Stimulated activated naive CD4-positive, alpha-beta T cell treated with Interleukin-2 at 50 U/mL for 16 hours (primary cell): ENCODE results near the gene CMSS1.
A peak's percentile ranks its signal among the peaks of the same experiment; 100 is the strongest.

Experiments
- DNase-seq: peaks from one replicate; lab custom pipeline; 2025; lab: John Stamatoyannopoulos, UW

Gene CMSS1

DNA sequence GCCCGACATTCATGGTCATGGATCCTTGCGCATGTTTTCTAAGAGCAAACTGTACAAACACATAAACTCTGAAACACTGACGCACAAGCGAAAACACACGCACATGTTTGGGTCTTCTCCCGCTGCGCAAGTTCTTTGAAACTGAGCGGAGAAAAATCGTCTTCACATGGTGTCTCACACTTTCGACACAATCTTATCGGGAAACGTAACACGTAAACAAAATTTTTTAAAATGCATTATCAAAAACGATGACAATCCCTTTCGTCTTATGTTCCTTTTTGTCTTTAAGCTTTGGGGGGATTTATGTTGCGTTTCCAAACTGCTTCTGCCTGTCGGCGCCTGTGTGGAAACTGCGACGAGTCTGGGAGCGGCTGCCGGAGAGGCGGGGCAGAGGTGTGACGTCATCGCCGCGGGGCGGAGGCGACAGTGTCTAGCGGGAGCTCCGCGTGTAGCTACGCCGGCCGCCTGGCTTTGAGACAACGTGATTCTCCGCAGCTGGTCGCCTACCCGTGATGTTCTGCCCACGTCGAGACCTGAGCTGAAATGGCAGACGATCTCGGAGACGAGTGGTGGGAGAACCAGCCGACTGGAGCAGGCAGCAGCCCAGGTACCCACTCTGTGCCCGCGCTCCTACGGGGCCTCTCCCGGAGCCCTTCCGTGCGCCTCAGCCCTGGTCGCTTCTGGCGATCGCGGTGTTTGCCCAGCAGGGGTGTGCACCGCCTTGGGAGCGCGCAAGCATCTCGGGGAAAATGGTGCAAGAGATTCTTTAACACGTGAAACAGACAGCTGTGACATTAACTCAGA lies at the start of gene CMSS1:
Gene CMSS1 (plus strand): TSS at position 426 of the 804 bp plus-strand sequence.
- peak; percentile 95 for DNase-seq

DNA sequence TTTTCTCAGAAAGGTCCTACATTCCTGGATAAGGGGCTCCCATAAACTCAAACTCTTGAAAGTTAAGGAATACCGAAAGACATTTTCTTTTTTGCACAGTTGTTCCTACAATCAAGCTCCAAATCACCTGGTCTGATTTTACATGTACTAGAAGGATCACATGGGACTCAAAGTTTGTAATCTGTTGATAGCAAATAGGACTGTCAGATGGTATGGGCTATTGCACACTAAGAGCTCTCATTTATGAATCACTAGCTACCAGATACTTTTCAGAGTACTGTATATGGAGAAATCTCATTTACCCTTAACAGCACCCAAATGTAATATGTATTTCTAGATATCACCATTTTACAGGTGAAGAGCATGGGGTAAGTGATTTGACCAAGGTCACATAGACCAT lies 49.5 kb upstream of the CMSS1 start:
- no peak for DNase-seq

DNA sequence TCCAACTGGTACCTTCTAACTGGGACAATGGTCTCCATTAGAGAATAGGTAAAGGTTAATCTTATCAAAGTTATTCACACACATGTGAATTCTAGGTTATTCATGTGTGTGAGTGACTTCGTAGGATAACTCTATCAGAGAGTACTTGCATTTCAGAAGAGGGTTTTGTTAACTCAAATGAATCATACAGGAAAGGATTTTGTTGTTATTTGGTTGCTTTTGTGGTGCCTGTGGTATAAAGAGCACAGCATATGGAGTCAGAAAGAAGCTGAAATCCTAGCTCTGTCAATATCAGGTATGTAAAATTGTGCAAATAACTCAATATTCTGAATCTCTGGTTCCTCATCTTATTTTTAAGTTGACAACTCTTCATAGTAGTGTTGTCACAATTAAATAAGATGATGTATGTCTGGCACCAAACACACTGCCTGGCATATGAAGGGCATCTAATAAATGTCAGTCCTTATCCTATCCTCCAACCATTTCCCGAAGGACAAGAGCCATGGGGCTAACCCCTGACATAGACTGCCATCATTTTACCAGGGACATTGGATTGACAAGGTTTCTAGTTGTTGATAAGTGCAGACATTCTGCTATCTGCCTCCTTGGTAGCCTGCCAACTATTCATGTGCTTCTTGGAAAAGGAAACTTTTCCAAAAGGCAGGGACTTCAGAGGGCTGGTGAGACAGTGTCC lies 48.7 kb upstream of the CMSS1 start:
- no peak for DNase-seq

DNA sequence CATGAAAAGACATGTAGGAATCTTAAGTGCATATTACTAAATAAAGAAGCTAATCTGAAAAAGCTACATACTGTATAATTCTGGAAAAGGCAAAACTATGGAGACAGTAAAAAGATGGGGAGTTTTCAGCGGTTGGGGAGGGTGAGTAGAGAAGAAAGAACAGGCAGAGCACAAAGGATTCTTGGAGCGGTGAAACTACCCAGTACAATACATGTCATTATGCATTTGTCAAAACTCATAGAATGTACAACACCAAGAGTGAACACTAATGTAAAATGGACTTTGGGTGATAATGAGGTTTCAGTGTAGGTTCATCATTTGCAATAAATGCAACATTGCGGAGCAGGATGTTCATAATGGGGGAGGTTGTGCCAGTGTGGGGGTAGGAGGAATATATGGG lies 45.5 kb upstream of the CMSS1 start:
- DNase-seq: no peak

DNA sequence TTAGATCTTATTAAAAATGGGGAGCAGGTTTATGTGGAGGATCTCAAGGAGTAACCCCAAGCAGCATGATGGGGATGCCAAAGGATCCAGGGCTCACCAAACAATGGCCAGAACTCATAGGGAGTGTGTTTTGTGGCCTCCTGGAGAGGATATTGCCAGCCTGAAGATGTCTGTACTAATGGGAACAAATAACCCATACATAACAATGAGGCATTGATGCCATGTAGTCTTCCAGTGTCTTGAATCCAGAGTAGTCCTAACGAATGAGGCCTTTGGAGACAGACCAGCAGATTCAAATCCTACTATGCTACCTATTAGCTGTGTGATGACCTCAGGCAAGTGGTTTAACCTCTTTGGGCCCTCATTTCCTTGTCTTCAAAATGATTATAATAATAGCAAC lies 45.0 kb upstream of the CMSS1 start:
- DNase-seq: no peak

DNA sequence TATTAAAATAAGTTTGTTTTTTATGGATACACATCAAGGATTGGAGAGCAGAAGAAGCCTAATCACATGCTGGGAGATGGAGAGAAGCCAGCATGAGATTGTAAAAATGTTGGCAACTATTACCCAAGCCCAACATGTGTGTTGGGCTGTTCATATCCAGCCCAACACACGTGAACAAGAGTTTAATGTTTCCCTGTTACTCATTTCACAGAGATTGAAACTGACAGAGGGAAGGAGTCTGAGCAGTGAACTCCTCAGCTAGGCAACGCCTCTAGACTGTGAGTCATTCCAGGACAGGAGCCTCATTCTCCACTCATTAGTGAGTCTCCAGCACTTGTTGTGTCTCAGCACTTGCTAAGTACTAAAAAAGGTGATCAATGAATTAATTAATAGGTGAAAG lies 43.2 kb upstream of the CMSS1 start:
- no peak for DNase-seq

DNA sequence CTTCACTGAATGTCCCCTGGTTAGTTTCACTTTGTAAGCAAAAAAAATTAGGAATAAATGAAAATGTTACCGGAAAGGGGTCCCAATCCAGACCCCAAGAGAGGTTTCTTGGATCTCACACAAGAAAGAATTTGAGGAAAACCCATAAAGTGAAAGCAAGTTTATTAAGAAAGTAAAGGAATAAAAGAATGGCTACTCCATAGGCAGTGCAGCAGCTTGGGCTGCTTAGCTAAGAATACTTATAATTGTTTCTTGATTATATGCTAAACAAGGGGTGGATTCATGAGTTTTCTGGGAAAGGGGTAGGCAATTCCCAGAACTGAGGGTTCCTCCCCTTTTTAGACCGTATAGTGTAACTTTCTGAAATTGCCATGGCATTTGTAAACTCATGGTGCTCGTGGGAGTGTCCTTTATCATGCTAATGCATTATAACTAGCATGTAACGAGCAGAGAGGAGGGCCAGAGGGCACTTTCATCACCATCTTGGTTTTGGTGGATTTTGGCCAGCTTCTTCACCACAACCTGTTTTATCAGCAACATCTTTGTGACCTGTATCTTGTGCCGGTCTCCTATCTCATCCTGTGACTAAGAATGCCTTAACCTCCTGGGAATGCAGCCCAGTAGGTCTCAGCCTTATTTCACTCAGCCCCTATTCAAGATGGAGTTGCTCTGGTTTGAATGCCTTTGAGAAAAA lies 41.0 kb upstream of the CMSS1 start:
- no peak for DNase-seq

DNA sequence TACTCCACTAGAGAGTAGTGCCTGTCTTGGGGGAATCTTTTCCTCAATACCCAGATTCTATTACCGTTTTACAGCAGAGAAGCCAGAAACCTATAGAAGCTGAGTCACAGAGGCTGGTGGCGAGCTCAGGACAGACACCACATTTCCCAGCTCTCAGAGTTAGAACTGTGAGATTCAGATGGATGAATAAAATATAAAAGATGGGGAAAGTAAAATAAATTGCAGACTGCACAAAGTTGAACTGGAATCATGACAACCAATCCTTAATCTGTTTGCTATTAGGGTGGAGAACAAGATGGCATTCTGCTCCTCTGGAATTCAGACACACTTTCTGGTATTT lies 40.5 kb upstream of the CMSS1 start:
- no peak for DNase-seq

DNA sequence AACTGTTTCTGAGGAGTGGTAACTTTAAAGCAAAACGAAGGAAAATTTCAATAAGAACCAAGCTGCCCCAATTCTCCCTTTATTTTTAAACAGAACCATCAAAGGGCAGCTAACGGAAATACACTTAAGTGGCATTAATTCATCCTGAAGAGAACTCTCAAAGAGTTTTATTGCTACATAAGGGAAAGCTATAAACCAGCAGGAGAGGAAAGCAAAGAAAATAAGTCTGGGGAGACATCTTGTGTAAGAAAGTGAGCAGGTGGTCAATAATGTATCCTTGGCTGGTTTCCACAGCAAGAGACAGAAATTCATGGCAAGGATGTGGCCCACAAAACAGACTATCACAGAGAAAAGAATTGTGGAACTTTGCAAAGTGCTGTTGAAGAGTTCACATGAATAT lies 40.0 kb upstream of the CMSS1 start:
- no peak for DNase-seq

DNA sequence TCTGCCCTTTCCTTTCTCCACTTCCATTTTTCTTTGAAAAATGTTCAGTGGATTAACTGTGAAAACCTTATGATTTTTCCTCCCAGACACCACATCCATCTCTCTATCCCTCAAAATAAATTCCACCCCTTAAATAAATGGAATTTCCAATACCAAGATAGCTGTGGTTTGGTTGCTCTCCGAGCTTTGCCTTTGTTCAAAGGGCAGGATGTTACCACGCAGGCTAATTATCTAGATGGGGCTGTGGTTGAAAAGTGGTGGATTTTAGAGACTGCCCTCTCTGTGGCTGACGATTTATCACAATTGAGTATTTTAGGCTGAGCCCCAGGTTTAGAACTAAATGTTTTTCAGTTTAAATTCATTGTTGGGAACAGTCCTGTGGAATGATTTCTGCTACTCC lies 36.9 kb upstream of the CMSS1 start:
- no peak for DNase-seq

DNA sequence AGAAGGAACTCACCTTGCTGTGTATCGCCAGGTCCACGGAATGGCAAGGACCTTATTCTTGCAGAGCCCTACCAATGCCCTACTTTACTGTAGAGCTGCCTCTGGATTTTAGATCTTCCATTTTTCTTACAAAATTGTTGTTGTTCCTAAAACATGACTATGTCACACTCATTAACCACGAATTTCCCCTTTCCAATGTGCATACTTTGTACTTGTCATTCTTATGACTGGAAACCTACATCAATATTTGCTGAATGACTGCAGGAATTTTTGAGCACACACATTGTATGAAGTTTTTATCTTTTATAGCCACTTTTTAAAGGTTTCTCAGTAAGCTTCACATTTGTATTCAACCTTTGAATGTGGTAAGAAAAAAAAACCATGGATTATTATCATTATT lies 35.9 kb upstream of the CMSS1 start:
- DNase-seq: no peak

DNA sequence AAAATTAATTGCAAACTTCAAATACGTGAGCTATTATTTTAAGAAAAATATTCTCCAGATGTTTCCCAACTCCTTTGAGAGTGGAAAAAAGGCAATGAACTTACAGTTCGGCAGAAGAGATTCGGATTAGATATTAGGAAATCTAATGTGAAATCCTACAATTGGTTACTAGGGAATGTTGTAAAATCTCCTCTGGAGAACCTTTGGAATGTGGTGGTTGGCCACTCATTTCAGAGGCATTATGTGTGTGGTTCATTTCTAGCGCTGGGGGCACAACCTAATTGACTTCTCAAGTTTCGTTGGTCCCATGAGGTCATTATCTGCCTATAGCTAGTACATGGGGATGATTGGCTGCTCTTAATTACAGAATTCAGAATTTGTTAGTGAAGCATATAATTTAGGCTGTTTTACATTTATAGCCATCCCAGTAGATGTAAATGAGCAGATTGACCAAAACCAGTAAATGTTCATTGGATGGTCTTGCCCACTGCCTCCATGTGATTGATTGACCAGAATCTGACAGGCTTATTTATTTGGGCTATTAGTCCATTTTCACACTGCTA lies 34.6 kb upstream of the CMSS1 start:
- DNase-seq: no peak

DNA sequence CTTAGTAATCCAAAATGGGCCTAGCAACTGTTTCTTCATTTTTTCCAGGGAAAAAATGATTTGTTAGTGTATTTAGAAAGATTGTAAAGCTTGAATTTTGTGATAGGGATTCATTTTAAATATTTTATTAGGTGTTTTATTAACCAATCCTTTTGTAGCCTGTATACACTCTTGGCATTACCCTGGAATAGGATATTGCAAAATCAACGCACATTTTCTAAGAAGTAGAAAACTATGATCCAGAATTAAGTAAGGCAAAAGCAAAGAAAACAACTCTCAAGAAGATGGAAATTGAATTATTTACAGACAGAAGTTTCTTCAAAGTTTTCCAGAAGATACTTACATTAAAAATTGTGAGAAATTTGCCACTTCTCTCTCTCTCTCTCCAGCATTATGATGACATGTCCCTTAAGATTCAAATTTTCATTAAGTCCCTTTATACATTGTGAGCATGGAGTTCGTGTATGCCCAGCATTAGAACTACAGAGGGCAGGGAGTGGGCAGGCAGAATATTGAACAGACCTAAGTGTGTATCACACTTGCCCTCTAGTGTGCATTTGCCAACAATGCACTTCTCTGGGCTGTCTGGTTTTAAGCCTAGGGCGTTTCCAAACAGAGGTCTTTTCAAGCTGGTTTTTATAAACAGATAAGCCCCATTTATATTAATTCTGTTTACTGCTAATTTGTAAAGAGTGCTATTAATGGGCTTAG lies 28.5 kb upstream of the CMSS1 start:
- DNase-seq: no peak

DNA sequence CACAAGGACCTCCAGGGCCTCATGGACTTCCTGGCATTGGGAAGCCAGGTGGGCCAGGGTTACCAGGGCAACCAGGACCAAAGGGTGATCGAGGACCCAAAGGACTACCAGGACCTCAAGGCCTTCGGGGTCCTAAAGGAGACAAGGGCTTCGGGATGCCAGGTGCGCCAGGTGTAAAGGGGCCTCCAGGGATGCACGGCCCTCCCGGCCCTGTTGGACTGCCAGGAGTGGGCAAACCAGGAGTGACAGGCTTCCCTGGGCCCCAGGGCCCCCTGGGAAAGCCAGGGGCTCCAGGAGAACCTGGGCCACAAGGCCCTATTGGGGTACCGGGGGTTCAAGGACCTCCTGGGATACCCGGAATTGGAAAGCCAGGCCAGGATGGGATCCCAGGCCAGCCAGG lies 23.2 kb upstream of the CMSS1 start:
- DNase-seq: no peak

DNA sequence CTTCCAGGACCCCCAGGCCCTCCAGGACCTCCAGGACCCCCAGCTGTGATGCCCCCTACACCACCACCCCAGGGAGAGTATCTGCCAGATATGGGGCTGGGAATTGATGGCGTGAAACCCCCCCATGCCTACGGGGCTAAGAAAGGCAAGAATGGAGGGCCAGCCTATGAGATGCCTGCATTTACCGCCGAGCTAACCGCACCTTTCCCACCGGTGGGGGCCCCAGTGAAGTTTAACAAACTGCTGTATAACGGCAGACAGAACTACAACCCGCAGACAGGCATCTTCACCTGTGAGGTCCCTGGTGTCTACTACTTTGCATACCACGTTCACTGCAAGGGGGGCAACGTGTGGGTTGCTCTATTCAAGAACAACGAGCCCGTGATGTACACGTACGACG lies 22.1 kb upstream of the CMSS1 start:
- DNase-seq: no peak

DNA sequence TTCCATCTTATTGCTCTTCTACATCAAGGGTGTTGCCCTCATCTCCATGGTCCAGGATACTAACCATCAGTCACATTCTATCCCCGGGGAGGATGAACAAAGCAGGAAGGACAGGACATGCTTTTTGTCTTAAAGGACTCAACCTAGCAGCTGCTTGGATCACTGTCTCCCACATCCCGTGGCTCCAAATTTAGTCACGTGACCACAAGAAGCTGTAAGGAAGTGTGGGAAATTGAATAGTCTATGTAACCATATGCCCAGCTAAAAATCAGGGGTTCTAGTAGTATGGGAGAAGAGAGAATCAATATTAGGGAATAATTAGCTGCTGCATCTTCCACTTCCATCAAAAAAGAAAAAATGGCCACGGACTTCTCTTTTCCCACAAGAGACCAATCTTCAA lies 18.2 kb upstream of the CMSS1 start:
- DNase-seq: no peak

DNA sequence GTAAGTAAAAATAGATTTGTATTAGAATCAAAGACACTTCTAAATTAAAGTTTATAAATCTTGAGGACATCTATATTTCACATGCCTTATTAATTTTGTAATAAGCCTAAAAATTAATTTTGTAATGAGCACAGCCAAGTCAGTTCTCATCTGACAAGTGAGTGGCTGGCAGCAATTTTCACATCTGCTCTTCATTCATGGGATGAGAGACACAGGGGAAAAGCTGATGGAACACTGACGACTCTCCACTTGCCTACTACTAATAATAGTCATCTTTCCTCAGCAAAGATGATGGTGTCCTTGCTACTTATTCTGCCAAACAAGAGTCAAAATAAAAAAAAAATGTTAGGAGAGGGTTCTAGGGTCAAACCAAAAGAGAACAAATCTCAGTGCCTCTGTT lies 14.4 kb upstream of the CMSS1 start:
- no peak for DNase-seq

DNA sequence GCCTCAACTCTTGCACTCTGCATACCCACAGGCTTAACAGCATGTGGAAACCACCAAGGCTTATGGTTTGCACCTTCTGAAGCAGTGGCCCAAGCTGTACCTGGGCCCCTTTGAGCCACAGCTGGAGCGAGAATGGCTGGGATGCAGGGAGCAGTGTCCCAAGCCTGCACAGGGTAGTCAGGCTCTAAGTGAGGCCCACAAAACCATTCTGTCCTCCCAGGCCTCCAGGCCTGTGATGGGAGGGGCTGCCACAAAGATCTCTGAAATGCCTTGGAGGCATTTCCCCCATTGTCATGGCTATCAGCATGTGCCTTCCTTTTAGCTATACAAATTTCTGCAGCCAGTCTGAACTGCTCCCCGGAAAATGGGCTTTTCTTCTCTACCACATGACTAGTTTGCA lies 12.5 kb upstream of the CMSS1 start:
- DNase-seq: no peak

DNA sequence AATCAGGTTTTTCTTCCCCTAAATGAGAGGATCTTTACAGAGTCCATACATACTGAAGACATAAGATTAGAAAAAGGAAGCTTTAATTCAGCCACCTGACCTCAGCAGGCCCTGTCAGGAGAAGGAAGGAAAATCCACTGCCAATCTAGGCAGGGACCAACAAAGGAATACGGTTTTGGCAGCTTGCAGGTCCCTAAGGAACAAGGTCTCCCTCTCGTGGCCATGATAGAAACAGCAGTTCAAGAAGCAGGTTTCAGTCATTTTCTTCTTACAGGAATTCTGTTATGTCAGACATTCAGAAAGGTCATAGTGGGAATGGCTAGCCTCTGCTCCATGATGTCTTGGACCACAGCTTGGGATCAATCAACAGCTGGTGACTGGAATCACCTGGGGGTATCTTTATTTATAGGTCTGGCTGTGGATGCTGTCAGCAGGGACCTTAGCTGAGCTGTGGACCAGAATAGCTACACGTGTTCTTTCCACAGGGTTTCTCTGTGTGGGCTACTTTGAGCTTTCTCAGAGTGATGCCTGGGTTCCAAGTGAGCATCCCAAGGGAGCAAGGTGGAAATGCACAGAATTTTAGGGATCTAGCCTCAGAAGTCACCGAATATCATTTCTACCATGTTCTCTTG lies 9.4 kb upstream of the CMSS1 start:
- peak; percentile 23 for DNase-seq

DNA sequence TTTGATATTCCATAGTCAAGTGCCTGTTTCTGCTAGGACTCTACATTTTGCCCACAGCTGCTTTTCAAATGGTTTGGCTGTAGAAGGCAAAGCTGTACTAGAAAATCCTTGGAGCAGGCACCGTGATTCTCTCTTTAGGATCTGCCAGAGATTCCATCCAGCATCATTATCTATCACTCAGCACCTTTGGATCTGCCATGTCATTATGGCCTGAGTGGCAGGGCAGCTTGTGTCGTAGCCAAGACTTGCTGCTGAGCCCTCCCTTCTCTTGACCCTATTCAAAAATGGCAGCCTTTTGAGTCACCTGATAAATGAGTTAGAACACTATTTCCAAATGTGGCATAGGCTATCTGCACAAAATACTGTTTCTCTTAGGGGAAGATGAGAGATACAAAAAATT lies 8.1 kb upstream of the CMSS1 start:
- DNase-seq: no peak

DNA sequence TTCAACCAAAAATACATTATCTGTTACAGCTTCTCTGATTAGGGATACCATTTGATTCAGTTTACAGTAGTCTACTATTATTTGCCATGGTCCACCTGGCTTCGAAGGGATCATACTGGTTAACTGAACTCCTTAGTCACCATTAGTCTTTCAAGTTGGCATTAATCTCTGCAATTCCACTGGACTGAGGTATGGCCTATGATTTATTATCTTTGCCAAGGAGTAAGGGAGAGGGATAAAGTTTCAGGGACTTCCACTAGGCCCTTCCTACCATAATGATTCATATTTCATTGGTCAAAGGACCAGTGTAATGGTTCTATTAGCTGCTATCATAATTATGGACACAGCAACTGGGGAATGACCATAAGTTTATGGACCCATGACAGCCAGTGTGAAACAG lies 7.3 kb upstream of the CMSS1 start:
- DNase-seq: no peak

DNA sequence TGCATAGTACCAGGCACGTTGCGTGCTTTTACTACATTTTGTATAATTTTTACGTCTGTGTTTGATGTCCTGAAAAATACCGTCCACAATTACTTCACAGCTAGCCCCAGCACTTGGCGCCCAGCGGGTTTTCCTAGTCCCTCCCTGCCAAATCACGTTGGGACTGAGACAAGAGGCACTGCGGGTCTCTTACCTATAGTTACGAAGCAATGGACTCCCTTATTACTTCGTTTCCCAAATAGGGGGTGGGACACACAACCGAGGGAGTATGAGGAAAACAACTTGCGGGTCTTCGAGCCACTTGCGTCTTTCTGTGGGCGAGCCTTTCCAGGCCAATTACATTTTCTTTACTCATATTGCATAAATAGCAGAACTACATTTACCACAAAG lies 620 bp upstream of the CMSS1 start:
- DNase-seq: no peak
